CD1c-positive myeloid dendritic cell (primary cell): Measurements from ENCODE around the gene ETFDH.
"Not testable (repeated sequence)": the region's sequence is repeated elsewhere in the genome, so short reads cannot be mapped to it uniquely, and the experiment has no call there.

Experiments
- DNase-seq: peaks from one replicate; pipeline ENCODE4 v3.0.0-alpha.2; 2016; ENCODE audit errors: extremely low spot score

Gene ETFDH

DNA sequence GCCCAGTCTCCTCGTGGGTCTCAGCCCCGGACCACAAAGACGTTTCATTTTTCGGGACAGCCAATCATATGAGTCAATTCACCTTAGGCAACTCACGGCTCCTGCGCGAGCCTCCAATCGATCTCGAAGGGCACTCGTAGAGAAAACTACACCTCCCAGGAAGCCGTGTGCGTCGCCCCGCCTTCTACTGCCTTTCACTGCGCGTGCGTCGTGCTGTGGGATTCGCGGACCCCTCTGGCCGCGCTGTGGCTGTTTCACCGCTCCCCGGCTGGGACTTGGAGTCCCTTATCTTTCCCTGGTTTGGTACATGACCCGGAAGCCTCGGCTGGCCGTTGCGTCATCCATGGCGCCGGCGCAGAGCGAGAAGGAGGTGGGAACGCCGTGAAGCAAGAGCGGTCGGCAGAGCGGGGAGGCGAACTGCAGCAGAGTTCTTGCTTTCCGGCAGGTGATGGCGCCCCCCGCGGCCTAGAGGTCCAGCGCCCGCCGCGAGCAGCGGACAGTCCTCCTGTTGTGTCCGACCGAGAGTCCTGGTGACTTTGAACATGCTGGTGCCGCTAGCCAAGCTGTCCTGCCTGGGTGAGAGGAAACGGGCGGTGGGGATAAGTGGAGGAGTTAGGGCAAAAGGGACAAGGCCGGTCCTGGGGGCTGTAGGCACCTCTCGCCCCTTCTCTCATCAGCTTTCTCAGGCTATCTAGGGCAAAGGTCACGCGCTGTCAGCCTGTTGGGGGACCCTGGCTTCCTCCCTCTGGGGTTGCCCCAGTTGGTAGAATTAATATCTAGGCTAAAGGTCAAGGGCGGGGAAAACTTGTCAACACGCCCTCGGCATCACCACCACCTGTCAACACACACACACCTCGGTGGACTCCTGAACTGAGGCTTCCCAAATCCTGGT, at the start of gene ETFDH:
TSS of gene ETFDH (plus strand) at position 382 of the 892 bp plus-strand sequence. CDS start at position 543, 161 bp downstream.
- DNase-seq: peak; percentile 99

DNA sequence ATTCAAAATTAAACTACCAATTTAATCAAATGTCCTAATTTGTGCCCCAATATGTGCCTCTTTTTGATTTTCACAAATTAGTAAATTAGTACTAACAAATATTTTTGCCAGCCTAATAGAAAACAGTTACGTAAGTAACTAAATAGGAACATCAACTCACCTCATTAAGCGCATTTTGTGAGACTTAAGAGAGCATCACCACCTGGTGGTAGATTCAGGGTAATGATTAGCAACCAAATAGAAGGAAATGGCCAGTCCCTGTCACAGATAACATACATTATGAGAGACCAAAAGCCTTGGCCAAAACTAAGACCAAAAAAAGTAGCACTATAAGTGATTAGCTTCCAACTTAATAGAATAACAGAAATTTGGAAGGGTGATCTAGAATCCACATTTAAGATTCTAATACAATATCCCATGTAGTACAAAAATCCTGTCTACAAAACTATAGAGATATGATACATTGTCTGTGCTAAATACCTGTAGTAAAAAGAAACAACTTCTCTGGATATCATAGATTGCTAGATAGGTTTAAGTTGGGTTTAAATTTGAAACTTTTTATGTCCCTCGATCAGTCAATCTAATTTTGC, 47.1 kb upstream of the ETFDH start:
- DNase-seq: peak; percentile 66

DNA sequence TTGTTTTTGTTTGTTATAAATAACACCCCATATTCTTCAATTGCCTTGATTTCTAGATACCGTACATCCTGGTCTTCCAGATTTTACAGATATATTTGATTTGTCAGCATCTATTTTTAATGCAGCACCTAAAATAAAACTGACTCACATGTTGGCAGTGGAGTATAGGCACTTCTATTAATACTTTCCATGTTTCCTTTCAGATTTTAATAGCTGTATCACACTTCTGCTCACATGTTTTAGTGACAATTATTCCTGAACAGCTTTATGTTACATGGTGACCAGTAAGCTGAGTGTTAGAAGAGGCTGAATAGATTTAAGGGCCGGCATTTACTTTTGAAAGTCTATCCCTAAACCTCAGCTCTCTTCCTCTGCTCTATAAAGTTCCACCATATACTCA, 46.6 kb upstream of the ETFDH start:
- no peak for DNase-seq

DNA sequence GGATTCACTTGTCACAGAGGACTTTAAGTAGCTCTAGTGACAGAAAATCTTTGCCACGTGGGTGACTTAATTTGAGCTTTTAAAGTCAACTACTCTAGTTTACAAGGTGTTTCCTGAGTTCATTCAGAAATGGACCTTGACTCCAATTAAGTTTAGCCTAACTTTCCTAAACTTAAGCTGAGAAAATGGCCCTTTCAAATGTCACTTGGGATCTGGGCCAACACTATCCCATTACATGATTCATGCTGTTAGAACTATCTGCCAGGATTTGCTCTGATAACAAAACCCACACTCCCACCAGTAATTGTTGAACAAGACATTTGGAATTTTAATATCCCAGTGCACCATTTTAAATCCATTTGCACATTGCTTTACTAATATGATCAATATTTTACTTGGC, 41.2 kb upstream of the ETFDH start:
- DNase-seq: no peak

DNA sequence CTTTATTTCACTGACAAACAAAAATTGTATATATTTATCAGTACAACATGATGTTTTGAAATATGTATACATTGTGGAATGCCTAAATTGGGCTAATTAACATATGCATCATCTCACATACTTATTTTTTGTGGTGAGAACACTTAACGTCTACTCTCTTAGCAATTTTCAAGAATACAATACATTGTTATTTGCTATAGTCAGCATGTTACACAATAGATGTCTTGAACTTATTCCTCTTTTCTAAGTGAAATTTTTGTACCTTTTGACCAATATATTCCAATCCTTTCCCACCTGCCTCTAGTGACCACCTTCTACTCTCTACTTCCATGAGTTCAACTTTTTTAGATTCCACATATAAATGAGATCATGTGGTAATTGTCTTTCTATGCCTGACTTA, 35.5 kb upstream of the ETFDH start:
- DNase-seq: no peak

DNA sequence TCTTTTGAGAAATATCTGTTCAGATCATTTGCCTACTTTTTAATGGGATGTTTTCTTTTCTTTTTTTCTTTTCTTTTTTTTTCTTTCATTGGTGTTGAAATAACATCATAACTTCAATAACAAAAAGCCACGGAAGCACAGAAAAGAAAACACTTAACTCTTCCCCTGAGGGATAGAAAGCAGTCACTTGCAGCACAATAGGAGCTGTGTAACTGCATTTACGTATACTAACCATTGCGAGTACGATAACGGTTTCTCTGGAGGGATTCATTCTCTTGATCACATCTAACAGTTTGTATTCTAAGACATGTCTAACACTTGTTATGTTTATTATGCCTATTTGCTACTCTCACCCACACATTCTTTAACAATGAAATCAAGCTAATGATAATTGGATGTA, 27.7 kb upstream of the ETFDH start:
- no peak for DNase-seq

DNA sequence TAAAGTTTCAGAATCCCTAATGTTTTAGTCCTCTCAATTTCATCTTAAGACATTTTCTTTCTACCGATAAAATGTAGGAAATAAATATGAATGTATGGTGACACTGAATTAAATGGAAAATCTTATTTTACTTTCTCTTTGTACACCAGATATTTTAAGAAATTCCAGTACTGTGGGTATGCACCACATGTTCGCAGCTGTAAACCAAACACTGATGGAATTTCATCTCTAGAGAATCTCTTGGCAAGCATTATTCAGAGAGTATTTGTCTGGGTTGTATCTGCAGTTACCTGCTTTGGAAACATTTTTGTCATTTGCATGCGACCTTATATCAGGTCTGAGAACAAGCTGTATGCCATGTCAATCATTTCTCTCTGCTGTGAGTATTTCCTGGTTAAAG, 27.3 kb upstream of the ETFDH start:
- no peak for DNase-seq

DNA sequence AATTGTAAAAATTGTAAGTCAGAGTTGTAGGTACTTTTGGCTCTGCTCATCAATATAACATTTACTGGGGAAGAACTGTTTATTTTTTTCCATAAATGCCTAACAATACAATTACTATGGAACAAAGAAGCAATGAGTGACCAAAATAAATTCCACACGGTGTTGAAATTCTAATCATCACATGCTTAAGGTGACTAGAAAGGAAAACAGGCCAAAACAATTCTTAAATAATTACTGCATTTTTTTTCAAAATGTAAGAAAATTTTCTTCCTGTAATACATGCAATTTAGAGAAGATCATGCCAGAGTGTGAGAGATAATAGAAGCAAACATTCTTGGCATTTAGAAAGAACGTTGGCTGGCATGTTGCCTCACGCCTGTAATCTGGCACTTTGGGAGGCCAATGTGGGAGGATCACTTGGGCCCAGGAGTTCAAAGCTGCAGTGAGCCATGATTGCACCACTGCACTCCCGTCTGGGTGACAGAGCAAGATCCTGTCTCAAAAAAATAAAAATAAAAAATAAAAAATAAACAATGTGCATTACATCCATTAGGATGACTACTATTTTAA, 22.9 kb upstream of the ETFDH start:
- no peak for DNase-seq

DNA sequence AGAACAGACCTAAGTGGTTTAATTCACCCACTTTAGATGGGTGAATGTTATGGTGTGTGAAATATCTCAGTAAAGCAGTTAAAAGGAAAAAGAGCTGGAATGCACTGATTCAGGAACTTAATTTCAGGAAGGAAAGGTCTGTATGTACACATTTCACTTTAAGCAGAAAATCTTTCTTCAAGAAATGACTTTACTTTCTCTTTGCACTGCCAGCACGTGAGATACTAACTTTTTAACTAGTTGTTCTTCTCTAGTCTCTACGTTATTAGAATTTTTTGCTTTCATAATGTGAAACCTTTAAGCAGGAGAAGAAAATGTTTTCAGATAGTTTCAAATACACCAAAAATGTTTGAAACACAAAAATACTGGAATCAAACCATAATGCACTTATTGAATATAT, 19.2 kb upstream of the ETFDH start:
- peak; percentile 21 for DNase-seq

DNA sequence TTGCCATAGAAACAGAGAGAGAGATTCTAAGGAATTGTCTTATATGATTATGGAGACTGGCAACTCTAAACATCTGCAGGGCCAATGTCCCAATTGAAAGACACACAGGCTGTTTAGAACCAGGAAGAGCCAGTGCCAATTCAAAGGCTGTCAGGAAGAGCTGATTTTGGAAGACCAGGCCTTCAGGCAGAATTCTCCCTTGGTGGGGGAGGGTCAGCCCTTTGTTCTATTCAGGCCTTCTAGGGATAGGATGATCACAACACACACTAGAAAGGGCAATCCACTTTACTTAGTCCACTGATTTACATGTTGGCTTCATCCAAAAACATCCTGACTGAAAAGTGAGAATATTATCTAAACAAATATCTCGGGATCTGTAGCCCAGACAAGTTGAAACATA, 15.7 kb upstream of the ETFDH start:
- DNase-seq: no peak

DNA sequence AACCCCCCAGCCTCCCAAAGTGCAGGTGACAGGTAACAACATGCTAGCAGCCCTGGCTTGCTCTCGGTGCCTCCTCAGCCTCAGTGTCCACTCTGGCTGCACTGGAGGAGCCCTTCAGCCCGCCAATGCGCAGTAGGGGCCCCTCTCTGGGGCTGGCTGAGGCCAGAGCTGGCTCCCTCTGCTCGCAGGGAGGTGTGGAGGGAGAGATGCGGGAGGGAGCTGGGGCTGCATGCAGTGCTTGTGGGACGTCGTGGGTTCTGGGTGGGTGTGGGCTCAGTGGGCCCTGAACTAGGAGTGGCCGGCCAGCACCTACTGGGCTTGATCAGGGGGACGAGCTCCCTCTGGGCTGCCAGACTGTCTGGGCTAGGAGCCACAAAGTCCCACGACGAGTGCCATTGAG, 14.8 kb upstream of the ETFDH start:
- no peak for DNase-seq

DNA sequence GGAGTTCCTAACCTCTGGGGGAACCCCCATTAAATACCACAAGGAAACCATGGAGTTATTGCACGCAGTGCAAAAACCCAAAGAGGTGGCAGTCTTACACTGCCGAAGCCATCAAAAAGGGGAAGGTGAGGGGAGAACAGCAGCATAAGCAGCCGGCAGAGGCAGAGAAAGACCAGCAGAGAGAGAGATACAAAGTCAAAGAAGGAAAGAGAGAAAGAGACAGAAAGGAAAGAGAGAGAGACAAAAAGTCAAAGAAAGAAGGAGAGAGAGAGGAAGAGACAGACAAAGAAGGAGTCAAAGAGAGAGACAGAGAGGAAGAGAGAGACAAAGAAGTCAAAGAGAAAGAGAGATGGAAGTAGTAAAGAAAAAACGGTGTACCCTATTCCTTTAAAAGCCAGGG, 8.8 kb upstream of the ETFDH start:
- DNase-seq: not testable (repeated sequence)

DNA sequence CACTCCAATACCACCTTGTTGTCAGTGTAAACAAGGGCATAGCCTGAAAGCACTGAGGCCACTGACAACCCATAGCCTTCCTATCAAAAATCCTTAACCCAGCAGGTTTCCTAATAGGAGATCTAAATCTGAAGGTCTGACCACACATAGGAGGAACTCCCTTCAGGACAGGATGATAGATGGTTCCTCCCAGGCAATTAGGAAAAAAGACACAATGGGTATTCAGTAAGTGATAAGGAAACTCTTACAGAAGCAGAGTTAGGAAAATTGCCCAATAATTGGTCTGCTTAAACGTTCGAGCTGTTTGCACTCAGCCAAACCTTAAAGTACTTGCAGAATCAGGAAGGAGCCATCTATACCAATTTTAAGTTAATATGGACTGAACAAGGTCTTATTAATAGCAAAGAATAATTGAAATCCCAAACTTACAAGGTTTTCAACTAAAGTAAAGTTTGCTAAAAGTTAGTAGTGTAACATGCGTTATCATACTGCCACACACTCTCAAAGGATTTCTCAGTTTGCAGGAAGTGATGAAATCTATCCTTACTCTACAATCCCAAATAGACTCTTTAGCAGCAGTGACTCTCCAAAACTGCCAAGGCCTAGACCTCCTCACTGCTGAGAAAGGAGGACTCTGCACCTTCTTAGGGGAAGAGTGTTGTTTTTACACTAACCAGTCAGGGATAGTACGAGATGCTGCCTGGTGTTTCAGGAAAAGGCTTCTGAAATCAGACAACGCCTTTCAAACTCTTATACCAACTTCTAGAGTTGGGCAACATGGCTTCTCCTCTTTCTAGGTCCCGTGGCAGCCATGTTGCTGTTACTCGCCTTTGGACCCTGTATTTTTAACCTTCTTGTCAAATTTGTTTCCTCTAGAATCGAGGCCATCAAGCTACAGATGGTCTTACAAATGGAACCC, 8.1 kb upstream of the ETFDH start:
- peak; percentile 21 for DNase-seq

DNA sequence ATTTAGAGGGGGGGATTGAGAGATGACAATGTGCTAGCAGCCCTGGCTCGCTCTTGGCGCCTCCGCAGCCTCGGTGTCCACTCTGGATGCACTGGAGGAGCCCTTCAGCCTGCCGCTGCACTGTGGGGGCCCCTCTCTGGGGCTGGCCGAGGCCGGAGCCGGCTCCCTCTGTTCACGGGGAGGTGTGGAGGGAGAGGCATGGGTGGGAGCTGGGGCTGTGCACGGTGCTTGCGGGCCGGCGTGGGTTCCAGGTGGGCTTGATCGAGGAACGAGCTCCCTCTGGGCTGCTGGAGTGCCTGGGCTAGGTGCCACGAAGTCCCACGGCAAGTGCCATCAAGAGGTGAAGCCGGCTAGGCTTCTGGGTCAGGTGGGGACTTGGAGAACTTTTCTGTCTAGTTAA, 7.3 kb upstream of the ETFDH start:
- no peak for DNase-seq

DNA sequence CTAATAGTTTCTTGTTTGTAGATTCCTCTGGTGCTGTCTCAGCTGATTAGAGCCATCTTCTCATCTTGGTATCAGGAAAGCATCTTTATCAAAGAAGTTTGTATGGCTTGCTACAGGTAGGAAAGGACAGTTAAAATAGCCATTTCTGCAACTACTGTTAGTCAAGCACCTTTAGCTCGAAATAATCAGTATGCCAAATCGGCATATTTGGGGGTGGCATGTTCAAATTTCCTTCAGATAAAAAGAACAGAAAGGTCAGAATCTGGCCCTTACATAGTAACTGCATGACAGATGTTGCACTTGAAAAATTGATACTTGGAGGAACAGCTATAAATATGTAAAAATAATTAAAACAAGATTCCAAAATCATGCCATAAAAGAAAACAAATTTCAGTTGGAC, 5.2 kb upstream of the ETFDH start:
- no peak for DNase-seq

DNA sequence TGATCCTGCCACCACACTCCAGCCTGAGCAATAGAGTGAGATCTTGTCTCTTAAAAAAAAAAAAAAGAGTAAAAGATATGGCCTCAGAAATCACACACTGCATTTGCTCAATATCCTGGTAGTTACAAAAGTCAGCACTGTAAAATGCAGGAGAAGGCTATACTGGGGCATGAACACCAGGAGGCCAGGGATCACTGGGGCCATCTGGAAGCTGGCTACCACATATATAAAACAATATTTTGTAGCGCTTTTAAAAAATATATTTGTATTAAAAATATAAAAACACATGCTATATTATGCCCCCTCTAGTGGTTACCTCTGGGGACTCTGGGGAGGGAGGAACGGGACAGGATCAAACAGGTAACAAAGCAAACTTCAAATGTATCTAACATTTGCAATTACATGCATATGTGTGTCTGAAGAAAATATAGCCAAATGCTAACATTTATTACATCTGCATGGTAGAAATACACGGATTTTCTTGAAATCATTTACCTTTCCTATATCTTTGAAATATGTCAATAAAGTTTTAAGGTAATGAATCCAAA, 4.4 kb upstream of the ETFDH start:
- no peak for DNase-seq

DNA sequence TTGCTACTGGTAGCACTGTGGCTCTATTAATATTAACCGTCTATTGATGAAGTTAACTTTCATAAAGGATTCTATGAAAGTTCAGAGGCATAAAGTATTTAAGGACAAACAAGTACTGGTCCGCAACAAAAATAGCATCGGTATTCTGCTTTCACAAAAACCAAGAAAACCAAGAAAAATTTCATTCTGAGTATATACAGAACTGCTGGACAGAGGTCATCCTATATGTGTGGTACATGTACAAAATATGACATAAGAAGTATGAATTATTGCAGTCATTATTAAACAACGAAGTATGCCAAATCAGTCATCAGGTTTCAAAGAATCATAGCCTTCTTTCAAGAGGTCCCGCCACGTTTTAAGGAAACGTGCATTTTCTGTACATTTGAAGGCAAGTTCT, 2.8 kb upstream of the ETFDH start:
- no peak for DNase-seq

DNA sequence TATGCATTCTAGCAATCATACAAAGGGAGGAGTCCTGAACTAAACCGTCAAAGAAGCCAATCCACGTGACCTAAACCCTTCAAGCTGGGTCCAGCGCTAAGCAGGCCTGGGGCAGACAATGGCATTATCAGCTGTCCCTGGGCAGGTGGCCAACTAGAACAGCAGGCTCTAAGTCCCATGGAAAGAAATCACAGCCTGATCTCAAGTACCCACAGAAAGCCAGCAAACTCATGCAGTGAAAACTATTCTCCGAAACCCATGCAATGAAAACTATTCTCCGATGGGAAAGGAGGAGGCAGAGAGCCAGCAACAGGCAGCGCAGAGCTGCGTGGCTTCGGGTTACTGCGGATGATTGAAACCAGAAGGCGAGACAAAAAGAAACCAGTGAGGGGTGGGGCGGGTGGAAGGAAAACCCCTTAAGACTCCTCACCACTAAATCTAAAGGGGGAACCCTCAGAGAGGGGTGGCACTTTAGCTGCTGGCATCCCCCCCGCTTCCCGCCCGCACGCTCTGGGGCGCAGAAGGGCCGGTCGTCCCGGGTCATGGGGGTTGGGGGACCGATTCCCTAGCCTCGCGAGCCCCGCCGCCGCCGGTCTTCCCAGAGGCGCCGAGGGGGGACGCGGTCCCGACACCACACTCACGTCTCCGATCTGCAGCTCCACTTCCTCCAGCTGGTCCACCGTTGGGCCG, 976 bp upstream of the ETFDH start:
- DNase-seq: peak; percentile 39

DNA sequence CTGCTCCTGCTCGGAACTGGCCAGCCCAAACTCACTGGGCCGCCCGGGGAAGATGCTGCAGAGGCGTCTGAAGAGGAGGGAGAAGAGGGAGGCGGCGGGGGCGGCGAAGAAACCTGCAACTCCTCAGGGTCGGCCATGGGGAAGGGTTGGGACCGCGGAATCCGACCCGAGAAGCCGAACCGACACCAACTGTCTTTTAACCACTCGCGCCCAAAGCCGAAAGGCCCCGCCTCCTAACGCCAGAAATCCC, 506 bp upstream of the ETFDH start, which contains the start of gene C4orf46:
TSS of gene C4orf46 (minus strand) at position 223 of the 250 bp plus-strand sequence. CDS start at position 137, 86 bp downstream.
- DNase-seq: no peak

DNA sequence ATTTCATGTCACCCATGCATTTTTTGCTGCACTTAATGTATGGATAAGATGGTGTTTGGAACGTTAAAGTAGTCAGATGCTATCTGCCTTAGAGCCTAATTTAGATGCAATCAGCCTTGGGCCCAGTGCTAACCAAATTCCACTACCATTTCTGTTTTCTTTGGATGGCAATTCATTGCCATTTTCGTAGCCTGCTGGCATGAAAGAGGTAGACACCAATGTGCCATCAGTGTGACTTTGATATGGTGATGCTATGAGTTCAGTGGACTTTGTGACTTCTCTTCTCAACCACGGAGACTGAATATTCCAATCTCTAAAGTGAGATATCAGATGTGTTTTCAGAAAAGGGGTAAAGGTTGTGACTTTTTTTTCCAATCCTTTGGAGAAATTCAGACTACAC, 1.5 kb downstream of the ETFDH start:
- no peak for DNase-seq

DNA sequence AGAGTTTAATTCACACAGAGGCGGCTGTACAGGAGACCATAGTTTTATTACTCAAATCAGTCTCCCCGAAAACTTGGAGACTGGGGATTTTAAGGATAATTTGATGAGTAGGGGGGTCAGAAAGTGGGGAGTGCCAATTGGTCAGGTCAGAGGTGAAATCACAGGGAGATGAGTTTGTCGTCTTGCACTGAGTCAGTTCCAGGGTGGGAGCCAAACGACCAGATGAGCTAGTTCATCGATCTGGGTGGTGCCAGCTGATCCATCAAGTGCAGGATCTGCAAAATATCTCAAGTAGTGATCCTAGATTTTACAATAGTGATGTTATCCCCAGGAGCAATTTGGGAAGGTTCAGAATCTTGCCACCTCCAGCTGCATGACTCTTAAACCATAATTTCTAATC, 4.0 kb downstream of the ETFDH start:
- DNase-seq: no peak
